Right renal cortex interstitium (tissue), 3 donors: Measurements from ENCODE around the gene RAD51B. TPM values are rescaled to one million over a fixed set of nuclear protein-coding genes. Genes with fewer than 3 reads are reported as not detected.
"Not testable (repeated sequence)": the region's sequence is repeated elsewhere in the genome, so short reads cannot be mapped to it uniquely, and the experiment has no call there.

Experiments
- DNase-seq, 3 donors: peaks; one replicate each; pipeline ENCODE4 v3.0.0-alpha.2; 2013; ENCODE audit warnings: low read depth in 3 of 3, low spot score in 2 of 3
- polyA plus RNA-seq, 3 donors: library from polyadenylated mRNA; unstranded; fragments of 120-200 nt; gene quantifications; one replicate each; pipeline ENCODE4 v1.2.1, GENCODE V29; 2013; ENCODE audit not compliant: insufficient read length in 3 of 3

RAD51B gene
- polyA plus RNA-seq, 3 donors = 11.3 to 11.9 (median 11.6) TPM

DNA sequence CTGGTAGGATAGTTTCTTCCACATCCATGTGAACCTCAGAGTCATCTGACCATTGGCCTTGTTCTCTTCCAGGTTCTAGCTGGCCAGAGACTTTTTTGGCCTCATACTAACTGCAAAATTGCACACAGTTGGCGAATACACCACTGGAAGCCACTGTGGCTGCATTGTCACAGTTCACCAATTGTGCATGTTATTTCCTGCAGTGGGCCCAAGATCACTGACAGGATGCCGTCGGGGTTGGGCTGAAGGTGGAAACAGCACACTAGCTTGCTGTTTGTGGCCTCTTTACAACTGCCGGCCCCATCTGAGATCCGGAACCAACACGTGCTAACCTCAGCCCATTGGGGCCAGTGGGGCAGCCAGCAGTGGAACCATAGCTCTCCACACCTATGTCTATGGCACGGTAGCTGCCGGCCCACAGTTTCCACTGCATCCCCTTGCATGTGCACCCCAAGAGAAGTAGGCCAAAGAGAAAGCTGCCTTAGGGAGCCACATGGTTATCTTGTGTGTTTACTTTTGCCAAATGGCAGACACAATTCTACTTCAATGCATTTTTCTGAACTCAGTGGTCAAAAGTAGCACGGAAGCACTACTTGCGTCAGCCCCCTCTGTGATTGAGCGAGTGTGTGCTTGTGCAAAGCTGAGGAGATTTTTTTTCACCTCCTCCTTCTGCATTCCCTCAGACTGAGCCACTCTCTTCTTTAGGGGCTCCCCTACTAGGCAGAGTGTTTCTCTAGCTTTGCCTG, 464.0 kb downstream of the RAD51B start:
- no peak for DNase-seq

DNA sequence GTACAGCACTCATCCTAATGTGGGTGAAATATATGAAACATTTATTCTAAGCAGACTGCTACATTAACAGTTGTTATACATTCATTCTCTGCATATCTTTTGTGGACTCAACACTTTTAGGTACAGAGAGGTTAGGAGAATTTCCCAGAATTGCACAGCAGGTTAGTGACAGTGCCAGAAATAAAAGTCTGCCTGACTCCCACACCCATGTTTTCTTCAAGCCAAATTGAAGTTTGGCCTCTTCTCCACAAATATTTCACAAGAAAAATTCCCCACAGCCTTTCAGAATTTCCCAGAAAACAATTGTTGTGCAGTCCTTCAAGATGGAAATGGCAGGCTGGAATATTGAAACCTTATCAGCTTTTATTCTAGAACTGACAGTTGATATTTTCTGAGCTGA, 464.8 kb downstream of the RAD51B start:
- no peak for DNase-seq

DNA sequence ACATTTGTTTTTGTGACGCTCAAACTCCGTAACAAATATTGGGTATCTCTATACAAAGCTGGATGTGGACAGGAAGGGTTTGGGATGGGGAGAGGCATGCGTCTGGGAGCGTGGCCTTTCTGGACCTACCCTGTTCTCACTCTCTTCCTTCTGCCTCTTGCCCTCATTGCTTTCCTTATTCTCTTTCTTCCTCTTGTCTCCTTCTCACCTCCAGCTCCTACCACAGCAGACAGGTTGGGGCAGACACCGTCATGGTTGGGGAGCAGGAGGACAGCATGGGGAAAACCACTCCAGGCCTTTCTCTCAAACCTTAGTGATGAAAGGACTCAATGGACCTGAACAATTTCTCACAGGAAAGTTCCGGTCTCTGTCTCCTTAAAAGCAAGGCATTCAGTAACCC, 465.3 kb downstream of the RAD51B start:
- DNase-seq = no peak

DNA sequence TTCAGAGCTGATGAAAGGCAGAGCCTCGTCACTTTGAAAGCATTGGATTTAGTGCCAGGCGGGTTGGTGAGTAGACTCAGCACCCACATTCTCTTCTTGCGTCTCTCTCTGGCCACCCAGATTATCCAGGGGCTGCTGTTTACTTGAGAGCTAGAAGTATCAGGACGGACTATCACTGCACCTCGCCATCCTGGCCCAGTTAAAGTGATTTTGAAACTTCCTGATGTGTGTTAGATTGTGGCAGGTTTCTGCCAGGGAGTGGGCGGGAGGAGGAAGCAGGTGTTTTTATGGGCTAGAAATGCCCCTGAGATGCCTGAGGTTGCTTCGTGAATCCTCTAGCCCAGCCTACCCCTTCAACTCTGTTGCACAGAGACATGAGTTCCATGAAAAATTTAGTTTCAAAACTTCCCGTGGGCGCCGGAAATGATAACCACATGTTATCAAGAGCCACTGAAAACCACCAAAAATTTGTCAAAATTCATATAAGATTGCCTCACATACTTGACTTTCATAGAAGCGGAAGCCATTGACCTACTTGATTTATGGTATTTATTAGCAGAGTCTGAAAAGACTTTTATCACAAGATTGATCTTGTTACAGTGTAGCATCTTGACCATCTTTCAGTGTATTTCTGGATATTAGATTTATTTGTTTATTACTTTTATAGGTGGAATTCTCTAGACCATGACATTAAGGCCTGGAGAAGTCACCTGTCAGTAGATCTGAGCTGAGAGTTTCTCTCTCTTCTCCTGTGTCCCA, 466.0 kb downstream of the RAD51B start:
- no peak for DNase-seq

- no peak for DNase-seq
Observed at GRCh38 chr14:68286667-68287066, 467.1 kb downstream of the RAD51B start.

- DNase-seq = not testable (repeated sequence)
Observed at GRCh38 chr14:68289452-68289851, 469.9 kb downstream of the RAD51B start.

DNA sequence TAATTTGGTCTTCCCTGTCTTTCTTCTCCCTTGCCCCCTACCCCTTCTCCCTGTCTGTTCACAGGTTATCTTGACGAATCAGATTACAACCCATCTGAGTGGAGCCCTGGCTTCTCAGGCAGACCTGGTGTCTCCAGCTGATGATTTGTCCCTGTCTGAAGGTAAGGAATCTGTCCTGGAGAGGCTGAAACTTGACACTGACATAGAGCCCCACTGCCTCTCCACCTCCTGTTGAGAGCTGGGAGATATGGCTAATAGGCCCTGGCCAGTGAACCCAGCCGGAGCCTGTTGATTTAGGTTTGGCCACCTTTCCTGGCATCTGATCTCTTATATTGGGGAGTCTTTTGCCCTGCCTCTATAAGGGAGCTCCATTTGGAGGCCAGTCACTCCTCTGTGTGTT, 472.2 kb downstream of the RAD51B start:
- no peak for DNase-seq

- DNase-seq = no peak
Observed at GRCh38 chr14:68292441-68293215, 473.0 kb downstream of the RAD51B start.

GRCh38 chr14:68293404-68293803, 473.8 kb downstream of the RAD51B start:
- no peak for DNase-seq

DNA sequence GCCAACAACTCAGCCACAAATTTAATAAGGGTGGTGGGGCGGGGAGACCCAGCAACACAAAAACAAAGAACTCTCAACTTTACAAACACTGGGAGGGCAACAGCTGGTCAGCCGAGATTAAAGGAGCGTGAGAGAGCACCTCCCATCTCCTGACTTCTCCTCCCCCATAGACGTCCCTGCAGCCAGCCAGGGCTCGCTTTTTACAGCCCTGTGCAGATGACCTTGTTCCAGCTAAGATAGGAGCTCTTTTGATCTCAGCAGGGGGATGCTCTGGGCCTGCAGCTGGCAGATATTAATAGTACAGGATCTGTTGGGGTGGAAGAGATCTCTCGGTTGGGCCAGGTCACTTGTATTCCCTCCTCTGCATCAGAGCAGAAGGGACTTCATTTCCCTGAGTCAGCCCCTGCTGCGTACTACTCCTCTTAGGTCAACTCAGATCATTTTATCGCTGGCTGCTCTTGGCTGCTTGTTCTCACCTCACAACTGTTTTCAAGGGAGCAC, 475.8 kb downstream of the RAD51B start:
- DNase-seq = peak in 2 of 3 donors; percentile 75 to 78

DNA sequence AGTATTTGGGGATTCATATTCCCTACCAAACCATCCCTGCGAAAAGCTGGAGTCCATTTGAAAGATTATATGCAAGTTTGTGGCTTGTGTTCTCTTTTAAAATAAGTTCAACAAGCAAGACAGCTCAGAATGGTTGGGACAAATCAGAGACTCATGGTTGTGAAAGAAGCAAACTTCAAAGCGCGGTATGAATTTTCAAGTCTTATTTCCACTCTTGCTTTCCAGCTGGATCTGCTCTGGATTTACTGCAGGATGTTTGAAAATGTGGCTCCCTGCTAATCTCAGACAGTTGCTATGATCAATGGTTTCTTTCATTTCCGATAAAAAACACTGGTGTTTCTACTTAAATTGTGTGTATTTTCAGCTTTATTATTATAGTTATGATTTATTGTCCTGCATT, 477.5 kb downstream of the RAD51B start:
- peak in 1 of 3 donors; percentile 61 for DNase-seq

DNA sequence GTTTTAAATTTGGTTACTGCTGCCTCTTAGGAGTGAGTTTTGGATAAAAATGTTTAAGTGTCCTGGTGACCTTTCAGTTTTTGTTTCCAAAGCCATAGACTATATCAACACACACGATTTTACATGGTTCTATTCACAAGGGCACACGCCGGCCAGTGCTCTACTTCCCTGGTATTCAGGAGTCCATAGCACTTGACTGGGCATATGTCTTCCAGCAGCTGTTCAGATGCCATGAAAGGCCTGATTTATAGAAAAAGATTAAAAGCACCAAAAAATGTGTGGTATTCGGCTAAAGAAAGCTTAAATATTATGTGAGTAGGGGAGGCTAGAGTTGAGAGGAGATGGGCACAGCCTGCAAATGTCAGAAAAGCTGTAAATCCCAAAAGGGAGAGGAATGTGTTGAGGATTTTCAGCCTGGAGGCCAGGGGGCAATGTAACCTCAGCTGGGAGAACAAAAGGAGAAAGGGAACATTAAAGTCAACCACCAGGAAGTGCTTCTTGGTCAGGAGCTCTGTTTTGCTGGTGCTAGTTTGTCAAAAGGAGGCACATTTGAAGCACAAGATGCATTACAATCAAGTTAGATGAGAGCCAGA, 478.4 kb downstream of the RAD51B start:
- DNase-seq = no peak

GRCh38 chr14:68300608-68301007, 481.0 kb downstream of the RAD51B start:
- no peak for DNase-seq

- no peak for DNase-seq
Observed at GRCh38 chr14:68301219-68301618, 481.6 kb downstream of the RAD51B start.

DNA sequence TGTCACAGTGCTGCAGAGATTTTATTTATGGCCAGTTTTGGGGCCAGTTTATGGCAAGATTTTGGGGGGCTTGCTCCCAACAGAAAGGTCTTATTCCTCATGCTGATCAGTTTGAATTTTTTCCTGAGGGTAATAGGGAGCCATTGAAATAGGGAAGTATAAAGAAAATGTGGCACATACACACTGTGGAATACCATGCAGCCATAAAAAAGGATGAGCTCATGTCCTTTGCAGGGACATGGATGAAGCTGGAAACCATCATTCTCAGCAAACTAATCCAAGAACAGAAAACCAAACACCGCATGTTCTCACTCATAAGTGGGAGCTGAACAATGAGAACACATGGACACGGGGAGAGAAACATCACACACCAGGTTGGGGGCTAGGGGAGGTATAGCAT, 483.4 kb downstream of the RAD51B start:
- DNase-seq = not testable (repeated sequence)

- no peak for DNase-seq
Observed at GRCh38 chr14:68305738-68306137, 486.2 kb downstream of the RAD51B start.

DNA sequence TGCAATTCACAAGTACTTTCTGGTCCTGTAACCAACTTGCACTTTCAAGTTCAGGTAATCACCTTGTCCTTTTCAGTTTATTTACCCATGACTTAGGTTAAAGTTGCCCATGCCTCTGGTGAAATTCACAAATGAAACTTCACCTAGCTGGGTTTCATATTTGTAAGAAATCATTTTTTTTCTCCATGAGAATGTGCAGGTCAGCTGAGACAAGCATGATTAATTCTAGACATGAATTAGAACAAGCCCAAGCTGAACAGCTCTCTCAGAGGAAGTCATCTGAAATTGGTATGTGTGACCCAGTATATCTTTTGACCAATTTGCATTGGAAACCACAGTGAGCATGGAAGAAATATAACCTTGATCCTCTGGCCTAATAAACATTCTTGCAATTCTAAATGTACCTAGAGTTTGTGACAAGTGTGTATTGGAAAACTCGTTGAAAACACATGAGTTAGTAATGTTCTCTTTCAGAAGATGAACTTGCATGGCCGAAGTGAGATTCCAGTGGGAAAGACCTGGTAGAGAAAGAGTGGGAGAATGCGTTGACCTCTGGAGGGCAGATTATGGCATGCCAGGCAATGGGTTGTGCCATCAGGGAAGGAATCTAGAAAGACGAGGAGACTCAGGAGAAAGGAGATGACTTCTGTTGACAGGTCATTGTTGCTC, 486.8 kb downstream of the RAD51B start:
- DNase-seq = no peak

- no peak for DNase-seq
Observed at GRCh38 chr14:68306934-68307789, 487.6 kb downstream of the RAD51B start.

DNA sequence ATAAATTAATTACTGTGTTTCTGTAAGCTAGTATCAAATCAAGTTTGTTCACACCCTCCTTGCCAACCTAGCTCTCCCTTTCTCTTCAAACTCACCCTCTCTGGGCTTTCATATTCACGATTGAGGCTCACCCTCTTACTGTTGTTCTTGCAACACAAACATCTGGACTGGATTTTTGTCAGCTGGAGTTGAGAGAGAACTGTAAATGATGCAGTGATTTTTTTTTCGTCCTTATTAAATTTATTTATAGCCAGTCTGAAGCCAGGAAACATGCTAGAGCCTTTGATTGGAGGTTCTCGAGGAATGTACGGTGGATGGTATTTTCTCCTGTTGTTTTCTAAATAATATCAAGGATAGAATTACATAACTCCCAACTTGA, 488.2 kb downstream of the RAD51B start:
- DNase-seq = no peak
